ENCODE data around the gene ERCC2. TPM values are rescaled to one million over a fixed set of nuclear protein-coding genes. Genes with fewer than 3 reads are reported as not detected.

The ERCC2 gene
- total and polyA plus RNA-seq, 2 of the 4 experiments (the other 2 are of a cell fraction): 30.6 to 66.5 TPM

DNA sequence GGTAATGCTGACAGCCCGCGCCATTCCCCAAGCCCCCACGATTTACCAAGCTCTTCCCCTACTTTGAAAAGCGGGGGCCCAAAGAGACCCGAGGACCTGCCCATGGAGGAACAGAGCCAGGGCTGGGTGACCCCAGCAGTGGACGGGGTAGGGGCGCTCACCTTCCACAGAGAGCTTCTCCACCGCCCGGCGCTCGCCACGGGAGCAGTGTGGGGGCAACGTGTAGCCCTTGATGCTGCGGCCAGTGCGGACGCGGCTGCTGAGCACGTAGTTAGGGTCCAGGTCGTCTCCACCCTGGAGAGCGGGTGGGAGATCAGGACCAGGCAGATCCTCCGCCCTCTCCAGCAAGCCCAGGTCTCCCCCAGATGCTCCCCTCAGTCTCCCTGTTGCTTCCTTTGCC is 55.1 kb downstream of the ERCC2 start:
- BruUV-seq (replicated peaks): no TSS peak
- in situ Hi-C loops (cut with MboI; ENCODE audit: low sequenced_read_pairs): no loop called here
- CTCF ChIA-PET: no interaction called here

More for the DNA sequence above, 55.1 kb downstream of the ERCC2 start:
- H2BK20ac ChIP-seq (ENCODE audit: low read depth, low read length): no peak overlapping the region
- H3K14ac ChIP-seq (replicated peaks; ENCODE audit: low read depth, low read length): no peak overlapping the region
- intact Hi-C loops (cut with micrococcal nuclease): no loop called here
- DNase-seq: no peak
- no peaks in the 10 kb centered on the region for H4K20me1 ChIP-seq (ENCODE audit: insufficient read depth, low read length)
- no peaks in the 10 kb centered on the region for H3K79me1 ChIP-seq (ENCODE audit: low read depth in 1 of 2, low read length in 2 of 2)
- H2AFZ ChIP-seq (replicated peaks; ENCODE audit: low read length, poor library complexity): no peak overlapping the region
- H4K8ac ChIP-seq (ENCODE audit: low read depth in 2 of 2, low read length in 2 of 2): no peak overlapping the region
- no CpG with 5 or more reads among the region's 21 CpGs for whole genome bisulfite sequencing, 2 experiments (ENCODE audit: extremely low coverage in 2 of 2, insufficient read length in 1 of 2)
- H2BK15ac ChIP-seq (ENCODE audit: low read depth, low read length): no peak overlapping the region
- no peak overlapping the region for H2AK5ac ChIP-seq (ENCODE audit: low read depth, low read length)
- no peak overlapping the region for H3K27ac ChIP-seq (ENCODE audit: insufficient read depth, low read length)
- H3K18ac ChIP-seq (ENCODE audit: low read depth, low read length): no peak overlapping the region
- no peak overlapping the region for H3K56ac ChIP-seq (ENCODE audit: extremely low read depth, insufficient read depth, low read length)
- H2BK120ac ChIP-seq (ENCODE audit: low read depth, low read length): no peak overlapping the region
- no peak for ATAC-seq (ENCODE audit: low read depth)
- no peak overlapping the region for H3K4ac ChIP-seq (ENCODE audit: low read depth, low read length)
- no peak overlapping the region for H2AK9ac ChIP-seq (replicated peaks; ENCODE audit: low read depth, low read length, poor library complexity)
- POLR2A ChIA-PET (ENCODE audit: unreplicated experiment): no interaction called here
- no peak overlapping the region for H3K9ac ChIP-seq (ENCODE audit: low read depth, low read length)
- H3K23ac ChIP-seq (ENCODE audit: low read depth, low read length): no peak overlapping the region
- H3K4me3 ChIP-seq (ENCODE audit: insufficient read depth, low read depth, low read length): no peak overlapping the region
- H4K5ac ChIP-seq (ENCODE audit: low read depth, low read length): no peak overlapping the region
- H3K9me1 ChIP-seq (ENCODE audit: insufficient read depth, low read length): no peaks in the 10 kb centered on the region
- H3K4me1 ChIP-seq (ENCODE audit: control insufficient read depth, insufficient read depth, low read length): no peaks in the 10 kb centered on the region
- no peak overlapping the region for H3K4me2 ChIP-seq (ENCODE audit: low read depth, low read length)
- dilution Hi-C loops (cut with HindIII; ENCODE audit: low sequenced_read_pairs, unreplicated experiment): no loop called here
- no peak for TF ChIP-seq RAD21 (IDR thresholded peaks at IDR 0.05; ENCODE audit: low read length)
- TF ChIP-seq CEBPB (IDR thresholded peaks at IDR 0.05; ENCODE audit: low read depth, low read length): no peak
- no peak for TF ChIP-seq POLR2A (IDR thresholded peaks at IDR 0.05; ENCODE audit: low read depth, low read length)
- no peak for TF ChIP-seq RFX5 (IDR thresholded peaks at IDR 0.05; ENCODE audit: low read depth, low read length)
- TF ChIP-seq, protein P1, sequence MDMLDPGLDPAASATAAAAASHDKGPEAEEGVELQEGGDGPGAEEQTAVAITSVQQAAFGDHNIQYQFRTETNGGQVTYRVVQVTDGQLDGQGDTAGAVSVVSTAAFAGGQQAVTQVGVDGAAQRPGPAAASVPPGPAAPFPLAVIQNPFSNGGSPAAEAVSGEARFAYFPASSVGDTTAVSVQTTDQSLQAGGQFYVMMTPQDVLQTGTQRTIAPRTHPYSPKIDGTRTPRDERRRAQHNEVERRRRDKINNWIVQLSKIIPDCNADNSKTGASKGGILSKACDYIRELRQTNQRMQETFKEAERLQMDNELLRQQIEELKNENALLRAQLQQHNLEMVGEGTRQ (IDR thresholded peaks at IDR 0.05; ENCODE audit: low read depth, low read length): no peak
- TF ChIP-seq, protein P2, sequence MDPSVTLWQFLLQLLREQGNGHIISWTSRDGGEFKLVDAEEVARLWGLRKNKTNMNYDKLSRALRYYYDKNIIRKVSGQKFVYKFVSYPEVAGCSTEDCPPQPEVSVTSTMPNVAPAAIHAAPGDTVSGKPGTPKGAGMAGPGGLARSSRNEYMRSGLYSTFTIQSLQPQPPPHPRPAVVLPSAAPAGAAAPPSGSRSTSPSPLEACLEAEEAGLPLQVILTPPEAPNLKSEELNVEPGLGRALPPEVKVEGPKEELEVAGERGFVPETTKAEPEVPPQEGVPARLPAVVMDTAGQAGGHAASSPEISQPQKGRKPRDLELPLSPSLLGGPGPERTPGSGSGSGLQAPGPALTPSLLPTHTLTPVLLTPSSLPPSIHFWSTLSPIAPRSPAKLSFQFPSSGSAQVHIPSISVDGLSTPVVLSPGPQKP (IDR thresholded peaks at IDR 0.05; ENCODE audit: borderline replicate concordance, low read depth, low read length): no peak
- TF ChIP-seq, protein P3, sequence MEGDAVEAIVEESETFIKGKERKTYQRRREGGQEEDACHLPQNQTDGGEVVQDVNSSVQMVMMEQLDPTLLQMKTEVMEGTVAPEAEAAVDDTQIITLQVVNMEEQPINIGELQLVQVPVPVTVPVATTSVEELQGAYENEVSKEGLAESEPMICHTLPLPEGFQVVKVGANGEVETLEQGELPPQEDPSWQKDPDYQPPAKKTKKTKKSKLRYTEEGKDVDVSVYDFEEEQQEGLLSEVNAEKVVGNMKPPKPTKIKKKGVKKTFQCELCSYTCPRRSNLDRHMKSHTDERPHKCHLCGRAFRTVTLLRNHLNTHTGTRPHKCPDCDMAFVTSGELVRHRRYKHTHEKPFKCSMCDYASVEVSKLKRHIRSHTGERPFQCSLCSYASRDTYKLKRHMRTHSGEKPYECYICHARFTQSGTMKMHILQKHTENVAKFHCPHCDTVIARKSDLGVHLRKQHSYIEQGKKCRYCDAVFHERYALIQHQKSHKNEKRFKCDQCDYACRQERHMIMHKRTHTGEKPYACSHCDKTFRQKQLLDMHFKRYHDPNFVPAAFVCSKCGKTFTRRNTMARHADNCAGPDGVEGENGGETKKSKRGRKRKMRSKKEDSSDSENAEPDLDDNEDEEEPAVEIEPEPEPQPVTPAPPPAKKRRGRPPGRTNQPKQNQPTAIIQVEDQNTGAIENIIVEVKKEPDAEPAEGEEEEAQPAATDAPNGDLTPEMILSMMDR (conservative IDR thresholded peaks at IDR 0.05; ENCODE audit: low read depth, low read length): no peak
- no peak for TF ChIP-seq MXI1 (IDR thresholded peaks at IDR 0.05; ENCODE audit: borderline replicate concordance, low read depth, low read length)
- TF ChIP-seq BHLHE40 (IDR thresholded peaks at IDR 0.05; ENCODE audit: low read depth, low read length): no peak
- no peak for TF ChIP-seq MAZ (IDR thresholded peaks at IDR 0.05; ENCODE audit: borderline replicate concordance, low read depth, low read length)
- no peak for TF ChIP-seq NFE2L2 (IDR thresholded peaks at IDR 0.05; ENCODE audit: low read depth, low read length)
- no peak for TF ChIP-seq RCOR1 (IDR thresholded peaks at IDR 0.05; ENCODE audit: insufficient replicate concordance, low read length)
- TF ChIP-seq MAFK (IDR thresholded peaks at IDR 0.05; ENCODE audit: low read depth, low read length): no peak
- no peak for TF ChIP-seq FOS (IDR thresholded peaks at IDR 0.05; ENCODE audit: low read depth, low read length)
- no peak for TF ChIP-seq SMC3 (IDR thresholded peaks at IDR 0.05; ENCODE audit: low read depth, low read length)
- TF ChIP-seq CHD1 (IDR thresholded peaks at IDR 0.05; ENCODE audit: low read depth, low read length): no peak
- H3K36me3 ChIP-seq (ENCODE audit: control insufficient read depth, insufficient read depth, low read length): no peaks in the 10 kb centered on the region
- no peak overlapping the region for H4K91ac ChIP-seq (ENCODE audit: insufficient read depth, low read depth, low read length)
- H3K9me3 ChIP-seq (ENCODE audit: control insufficient read depth, insufficient read depth, low read length): no peaks in the 10 kb centered on the region
- H2BK5ac ChIP-seq (ENCODE audit: low read depth, low read length, poor library complexity, severe bottlenecking): no peak overlapping the region
- peaks cover 30% of the 10 kb centered on the region for H3K27me3 ChIP-seq (ENCODE audit: control insufficient read depth, insufficient read depth, low read length)

Measured in IMR-90 (cell line).